ENCODE measurements around the gene ASAP3.

ASAP3 gene

DNA sequence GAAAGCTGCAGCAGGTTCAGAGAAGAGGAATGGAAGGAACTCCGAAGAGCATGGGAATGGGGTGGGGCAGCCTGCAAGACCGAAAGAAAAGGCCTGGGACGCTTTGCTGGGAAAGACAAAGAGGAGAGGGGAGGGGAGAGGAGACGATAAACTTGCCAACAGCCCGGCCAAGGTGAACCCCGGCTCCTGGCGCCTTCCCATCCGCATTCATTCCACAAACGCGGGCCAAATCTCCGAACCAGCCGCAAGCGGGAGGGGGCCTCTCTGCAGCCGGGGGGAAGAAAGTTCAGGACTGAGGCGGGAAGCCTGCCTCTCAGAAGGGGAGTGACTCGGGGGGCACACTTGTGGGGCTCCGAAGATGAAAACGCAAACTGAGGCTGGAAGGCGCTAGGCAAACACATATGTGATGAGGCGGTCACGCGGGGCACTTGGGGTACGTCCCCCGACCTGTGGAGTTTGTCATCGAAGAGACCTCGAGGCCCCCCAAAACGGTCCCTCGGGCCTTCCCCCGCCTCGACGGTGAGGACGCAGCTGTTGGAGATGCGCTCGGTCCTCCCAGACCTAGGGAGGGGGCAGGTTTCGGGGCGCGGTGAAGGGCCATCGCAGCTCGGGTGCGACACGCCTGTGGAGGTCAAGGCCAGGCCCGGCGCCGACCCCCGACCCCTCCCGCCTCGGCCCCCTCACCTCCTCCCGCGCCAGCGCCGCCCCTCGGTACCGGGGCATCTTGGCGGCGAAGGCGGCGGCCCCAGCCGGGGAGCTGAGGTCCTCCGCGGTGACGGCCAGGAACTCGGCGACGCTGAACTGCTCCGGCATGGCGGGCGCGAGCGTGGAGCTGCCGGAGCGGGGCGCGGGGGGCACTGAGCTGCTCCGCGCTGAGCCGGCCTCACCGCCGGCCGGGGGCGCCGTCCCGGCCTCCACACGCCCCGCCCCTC, at the start of gene ASAP3:
TSS of gene ASAP3 (minus strand) at position 859 of the 932 bp plus-strand sequence. CDS start at position 813, 46 bp downstream.
- peak in 1 of 2 donors; percentile 4 for DNase-seq (ENCODE audit: low read depth in 1 of 2, low spot score in 1 of 2)

DNA sequence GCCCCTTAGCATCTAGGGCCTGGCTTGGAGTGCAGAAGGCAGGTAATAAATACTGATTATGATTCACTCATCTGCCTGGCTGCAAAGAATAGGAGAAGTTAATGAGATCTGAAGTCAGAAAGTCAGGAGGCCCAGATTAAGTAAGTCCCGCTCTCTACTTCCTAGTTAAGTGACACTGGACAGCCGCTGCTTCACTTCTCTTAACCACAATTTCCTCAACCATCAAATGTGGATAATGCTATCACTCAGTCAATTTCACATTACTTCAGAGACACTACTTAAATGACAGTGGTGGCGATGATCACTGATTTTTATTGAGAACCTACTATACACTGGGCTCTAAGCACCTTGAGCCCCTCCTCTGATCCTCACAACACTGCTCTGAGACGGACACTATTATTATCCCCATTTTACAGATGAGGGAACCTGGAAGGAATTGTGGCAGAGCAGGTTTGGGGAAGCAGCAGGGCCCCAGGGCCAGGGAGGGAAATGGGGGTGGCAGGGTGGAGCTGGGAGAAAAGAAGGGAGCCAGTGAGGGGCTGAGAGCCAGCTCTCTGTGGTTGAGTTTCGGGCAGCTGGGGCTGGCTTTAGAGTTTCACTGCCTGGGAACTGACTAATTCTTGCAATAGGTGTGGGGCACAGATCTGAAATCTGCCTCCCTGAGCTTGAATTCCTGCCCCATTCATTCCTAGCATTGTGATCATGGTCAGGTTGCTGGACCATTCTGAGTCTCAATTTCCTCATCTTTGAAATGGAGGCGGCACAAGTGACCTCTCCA, 49.5 kb upstream of the ASAP3 start:
- DNase-seq (ENCODE audit: low read depth in 1 of 2, low spot score in 1 of 2) = no peak

DNA sequence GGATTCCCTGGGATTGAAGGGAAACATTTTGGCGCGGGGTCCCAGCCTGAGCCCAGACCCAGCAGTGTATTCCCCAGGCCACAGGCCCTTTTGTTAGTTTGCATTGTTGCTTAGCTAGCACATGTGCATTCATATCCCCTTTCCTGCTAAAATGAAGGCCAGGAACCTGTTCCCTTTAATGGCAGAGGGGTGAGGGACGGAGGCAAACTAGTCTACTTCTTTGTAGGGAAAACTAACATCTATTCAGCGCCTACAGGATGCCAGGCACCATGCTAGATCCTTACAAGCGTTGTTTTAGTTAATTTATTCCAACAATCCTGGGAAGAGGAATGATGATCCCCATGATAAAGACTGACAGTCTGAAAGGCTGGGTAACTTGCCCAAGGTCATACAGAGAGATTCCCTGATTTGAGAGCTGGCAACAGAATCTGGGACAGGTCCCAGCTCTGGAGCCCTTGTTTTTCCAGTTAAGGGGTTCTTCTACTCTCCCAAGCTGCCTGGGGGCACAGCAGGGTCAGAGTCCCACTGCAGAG, 47.6 kb upstream of the ASAP3 start:
- no peak for DNase-seq (ENCODE audit: low read depth in 1 of 2, low spot score in 1 of 2)

DNA sequence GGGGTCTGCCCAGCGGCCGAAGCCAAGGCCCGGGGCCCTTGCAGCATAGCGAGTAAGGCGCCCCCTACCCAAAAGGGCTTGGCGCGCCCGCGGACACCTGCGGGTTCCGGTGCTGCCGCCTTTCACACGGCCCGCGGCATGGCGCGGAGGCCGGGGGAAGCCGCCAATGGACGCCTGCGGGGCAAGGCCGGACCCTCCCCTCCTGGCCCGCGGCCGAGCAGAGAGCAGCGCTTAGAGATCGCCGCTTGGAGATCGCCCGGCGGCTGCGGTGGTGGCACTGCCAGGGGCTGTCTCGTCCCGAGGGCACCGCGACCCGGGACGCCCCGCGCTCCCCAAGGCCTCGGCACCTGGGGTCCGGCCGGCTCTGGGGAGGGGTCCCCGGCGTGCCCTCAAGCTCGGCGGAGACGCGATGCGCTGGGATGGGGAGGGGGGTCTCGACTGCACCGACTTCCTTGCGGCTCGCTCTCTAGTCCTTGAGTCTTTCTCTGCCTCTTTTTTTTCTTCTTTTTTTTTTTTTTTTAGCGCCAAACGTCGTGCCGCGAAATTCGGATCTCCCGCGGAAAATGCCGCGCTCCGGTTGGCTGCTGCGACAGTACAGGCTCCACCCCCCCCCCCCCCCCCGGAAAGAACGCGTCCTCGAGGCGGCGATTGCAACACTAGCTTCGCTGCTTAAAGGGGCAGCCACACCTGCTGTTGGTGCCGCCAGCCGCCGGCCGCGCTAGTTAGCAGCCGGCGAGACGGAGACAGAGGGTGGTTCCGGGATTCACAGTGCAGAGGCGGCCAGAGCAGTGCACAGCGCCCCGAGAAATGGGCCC, 47.0 kb upstream of the ASAP3 start, which contains the start of gene E2F2:
TSS of gene E2F2 (minus strand) at position 487 of the 815 bp plus-strand sequence. CDS start at position 47, 440 bp downstream.
- DNase-seq (ENCODE audit: low read depth in 1 of 2, low spot score in 1 of 2) = peak; percentile 62 to 76

DNA sequence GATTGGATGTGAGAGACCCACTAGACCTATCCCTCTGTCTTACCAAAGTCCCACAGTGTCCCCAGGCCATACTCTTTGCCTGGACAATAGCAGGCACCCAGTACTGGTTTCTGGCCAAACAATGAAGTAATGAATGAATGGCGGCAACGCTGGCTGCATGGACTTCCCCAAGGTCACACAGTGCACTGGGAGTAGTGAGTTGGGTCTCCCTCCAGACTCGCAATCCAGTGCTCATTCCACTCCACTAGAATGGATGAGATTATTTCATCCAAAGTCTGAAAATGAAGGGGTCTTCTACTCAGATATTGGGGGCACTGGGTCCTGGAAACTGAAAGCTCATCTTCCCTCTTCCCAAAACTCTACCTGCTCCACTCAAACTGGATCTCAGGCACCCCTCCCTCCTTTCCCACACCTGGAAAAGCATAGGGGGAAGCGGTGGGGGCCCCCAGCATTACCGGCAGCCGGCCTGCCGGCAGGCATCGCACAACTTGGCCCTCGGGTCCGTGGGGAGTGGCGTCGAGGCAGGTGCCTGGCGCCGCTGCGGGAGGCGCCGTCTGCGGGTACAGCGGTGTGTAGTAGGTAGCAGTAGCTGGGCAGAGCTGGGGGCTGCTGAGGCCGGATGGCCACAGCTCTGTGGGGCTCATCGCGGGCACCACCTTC, 46.2 kb upstream of the ASAP3 start:
- no peak for DNase-seq (ENCODE audit: low read depth in 1 of 2, low spot score in 1 of 2)

DNA sequence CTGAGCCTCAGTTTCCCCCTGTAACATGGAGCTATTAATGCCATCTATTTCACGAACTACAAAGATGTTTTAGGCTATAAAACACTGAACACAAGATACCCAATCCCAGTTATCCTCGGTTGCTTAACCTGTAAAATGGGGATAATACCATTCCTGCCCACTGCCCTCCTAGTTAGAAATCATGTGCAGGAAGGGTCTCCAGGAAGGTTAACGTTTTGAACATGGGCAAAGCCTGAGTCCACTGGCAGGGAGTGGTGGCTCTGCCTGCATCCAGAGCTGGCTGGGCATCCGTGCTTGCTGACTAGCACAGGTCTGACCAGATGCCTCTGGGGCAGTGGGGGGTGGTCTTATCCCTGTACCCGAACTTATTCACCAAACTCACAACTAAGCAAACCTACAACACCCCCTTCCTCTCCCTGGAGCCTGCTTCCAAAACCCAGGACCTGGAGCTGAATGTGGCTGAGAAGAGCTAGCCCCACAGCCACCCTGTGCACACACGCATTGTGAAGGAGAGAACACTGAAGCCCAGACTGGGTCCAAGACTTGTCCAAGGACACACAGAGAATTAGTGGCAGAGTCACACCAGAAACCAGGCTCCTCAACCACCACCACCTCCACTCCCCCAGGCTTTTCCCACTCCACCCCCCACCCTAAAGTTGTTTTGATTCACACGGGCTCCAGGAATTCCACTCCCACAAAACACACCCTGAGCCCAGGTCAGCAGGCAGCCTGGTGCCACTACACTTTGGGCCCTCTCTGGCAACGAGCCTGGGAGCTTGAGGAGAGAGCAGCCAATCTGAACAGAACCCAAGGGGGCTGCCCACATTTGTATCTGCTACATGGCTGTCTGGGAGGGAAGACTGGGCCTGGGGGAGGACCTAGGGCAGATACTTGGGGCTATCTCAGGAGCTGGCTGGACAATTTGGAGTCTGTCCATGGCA, 45.4 kb upstream of the ASAP3 start:
- no peak for DNase-seq (ENCODE audit: low read depth in 1 of 2, low spot score in 1 of 2)

DNA sequence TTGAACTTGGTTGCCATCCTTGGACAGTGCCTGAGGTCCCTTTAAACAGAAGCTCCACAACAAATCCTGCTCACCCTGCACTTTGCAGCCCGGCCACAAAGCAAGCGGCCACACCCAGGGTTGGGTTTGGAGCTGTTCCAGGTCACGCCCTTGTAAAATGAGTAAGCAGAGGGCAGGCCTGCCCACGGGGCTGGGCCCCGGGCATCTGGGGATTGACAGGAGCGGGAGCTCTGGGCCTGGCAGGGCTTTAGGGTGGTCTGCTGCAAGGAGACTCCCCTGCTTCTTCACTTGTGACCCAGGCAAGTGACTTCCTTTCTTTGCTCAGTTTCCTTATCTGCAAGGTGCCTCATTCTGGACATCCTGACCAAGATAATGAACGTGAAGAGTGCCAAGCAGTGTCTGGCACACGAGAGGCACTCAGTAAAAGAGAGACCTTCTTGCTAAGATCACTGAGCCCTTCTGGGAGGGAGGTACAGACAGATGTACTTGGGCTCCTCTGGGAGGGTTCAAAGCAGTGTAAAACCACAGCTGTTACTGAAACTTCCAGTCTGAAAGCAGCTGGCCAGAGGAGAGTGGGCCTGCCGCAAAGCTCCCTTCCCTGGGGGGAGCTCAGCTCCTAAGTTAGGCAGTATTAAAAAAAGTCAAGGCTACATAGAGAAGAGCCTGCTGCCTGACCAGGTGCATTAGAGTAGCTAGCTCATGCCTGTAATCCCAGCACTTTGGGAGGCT, 44.4 kb upstream of the ASAP3 start:
- peak; percentile 54 to 79 for DNase-seq (ENCODE audit: low read depth in 1 of 2, low spot score in 1 of 2)

DNA sequence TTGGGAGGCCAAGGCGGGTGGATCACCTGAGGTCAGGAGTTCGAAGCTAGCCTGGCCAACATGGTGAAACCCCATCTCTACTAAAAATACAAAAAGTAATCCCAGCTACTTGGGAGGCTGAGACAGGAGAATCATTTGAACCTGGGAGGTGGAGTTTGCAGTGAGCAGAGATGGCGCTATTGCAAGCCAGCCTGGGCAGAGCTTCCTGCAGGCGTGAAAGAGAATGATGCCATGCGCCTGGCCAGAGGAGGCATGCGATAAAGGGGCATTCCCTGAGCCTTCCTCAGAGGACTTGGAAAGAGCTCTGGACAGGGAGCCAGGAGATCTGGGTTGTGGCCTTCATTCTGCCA, 43.9 kb upstream of the ASAP3 start:
- DNase-seq (ENCODE audit: low read depth in 1 of 2, low spot score in 1 of 2) = no peak

DNA sequence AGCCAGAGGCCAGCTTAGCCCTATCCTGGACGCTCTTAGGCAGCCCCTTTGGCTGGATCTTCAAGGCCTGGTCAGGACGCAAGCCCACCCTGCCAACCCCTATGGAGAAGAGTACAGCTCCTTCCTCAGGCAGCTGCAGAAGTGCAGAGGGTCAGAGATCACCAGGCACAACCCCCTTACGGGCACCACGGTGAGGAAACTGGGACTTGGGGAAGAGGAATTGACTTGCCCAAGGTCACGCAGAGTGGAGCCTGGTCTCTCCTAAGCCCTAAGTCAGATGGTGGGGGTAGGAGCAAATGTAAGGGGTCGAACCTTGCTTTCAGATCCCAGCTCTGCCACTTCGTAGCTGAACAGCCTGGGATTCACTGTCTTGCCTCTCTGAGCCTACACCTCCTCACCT, 43.4 kb upstream of the ASAP3 start:
- DNase-seq (ENCODE audit: low read depth in 1 of 2, low spot score in 1 of 2) = no peak

DNA sequence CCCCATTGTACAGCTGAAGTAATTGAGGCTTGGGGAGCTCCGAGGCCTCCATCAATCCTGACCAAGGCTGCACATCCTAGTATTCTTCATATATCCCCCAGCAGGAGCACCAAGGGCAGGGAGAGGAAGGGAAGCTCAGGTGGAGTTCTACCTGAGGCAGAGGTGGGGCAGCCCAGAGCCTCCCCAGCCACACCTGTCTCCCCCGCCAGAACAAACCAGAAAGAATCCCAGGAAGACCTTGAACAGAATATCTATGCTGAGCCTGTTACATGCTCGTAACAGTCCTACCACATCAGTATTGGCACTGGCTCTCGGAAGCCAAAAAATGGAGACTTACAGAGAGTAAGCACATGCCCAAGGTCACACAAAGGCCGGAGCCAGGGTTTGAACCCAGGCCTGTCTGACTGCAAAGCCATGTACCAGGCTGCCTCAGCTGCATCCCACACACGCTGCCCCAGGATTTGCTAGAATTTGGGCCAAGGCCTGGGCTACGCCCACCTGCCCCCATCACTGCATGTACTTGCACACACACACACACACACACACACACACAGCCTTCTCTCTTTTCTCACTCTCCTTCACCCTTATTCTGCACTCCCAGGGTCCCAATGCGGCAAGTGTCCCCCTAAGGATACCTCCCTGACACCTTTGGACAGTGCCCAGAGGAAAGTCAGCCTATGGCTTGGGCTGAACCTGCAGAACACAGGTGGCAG, 42.5 kb upstream of the ASAP3 start:
- DNase-seq (ENCODE audit: low read depth in 1 of 2, low spot score in 1 of 2) = no peak

DNA sequence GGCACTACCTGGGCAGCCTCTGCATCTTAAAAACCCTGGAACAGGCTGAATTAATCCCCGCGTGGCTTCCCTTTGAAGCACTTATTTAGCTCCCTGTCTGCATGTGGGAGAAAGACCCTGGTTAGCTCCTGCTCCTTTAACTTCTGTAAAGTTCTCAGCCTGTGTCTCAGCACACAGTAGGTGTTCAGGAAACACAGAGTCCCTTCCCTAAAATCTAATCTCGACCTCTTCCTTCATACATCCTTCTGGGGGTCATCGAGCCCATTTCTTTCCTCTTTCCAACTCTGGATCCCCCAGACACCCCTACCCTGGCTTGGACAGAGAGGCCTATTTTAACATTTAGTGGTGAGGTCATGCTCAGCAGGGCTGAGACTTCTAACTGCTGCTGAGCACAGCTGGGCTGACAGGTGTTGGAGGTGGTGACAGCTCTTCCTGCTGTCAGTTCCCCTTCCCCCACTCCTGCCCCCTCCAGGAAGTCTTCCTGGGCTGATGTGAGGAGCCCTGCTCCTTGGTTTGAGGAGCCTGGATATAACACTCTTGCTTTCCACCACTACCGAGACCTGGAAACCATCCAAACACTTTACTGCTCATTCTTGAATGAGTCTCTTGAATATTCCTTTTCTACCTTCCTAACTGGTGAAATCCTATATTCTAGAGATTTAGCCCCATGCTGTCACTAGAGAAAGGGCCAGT, 41.7 kb upstream of the ASAP3 start:
- no peak for DNase-seq (ENCODE audit: low read depth in 1 of 2, low spot score in 1 of 2)

DNA sequence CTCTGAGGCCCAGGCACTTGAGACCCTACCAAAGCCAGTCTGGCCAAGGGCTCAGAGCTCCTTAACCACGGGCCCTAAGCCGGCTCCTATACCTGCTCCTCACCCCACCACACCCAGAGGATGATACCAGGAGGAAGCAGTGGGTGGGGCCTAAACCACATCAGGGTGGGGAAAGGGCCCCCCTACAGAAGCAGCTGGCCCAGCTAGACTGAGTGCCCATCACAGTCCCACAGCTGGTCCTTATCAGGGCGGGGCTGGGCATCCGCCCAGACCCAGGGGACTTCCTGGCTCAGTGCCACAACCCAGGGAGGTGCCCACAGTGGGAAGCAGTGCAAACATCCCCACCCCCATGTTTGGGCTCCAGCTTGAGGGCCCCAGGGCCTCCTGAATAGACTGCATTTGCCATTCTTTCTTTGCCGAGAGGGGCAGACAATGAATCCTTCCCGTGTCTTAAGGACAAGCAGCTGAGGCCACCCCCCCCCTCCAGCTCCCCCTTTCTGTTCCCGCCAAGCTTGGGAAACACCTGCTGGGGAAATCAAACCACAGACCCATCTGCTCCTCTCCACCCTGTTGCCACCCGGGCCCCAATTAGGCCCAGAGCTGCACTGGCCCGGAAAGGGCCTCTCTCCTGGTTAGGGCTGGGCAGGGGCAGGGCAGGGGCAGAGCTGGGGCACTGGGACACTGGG, 40.9 kb upstream of the ASAP3 start:
- DNase-seq (ENCODE audit: low read depth in 1 of 2, low spot score in 1 of 2) = peak in 1 of 2 donors; percentile 17

DNA sequence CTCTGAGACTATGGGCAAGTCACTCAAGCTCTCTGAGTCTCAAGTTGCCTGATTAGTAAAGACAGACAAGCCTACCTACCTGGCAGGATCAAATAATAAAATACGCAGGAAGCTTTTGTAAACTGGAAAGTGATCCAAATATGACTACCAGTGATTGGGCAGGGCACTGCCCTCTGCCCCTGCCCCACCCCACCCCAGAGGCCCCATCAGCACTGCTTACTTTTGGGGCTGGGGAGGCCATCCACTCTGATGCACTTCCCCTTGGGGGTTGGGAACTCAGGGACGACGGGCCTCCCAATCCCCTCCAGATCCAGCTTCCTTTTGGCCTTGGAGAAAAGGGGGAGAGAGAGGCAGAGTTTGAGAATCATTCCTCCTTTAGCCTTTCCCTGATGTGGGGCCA, 40.2 kb upstream of the ASAP3 start:
- DNase-seq (ENCODE audit: low read depth in 1 of 2, low spot score in 1 of 2) = no peak

DNA sequence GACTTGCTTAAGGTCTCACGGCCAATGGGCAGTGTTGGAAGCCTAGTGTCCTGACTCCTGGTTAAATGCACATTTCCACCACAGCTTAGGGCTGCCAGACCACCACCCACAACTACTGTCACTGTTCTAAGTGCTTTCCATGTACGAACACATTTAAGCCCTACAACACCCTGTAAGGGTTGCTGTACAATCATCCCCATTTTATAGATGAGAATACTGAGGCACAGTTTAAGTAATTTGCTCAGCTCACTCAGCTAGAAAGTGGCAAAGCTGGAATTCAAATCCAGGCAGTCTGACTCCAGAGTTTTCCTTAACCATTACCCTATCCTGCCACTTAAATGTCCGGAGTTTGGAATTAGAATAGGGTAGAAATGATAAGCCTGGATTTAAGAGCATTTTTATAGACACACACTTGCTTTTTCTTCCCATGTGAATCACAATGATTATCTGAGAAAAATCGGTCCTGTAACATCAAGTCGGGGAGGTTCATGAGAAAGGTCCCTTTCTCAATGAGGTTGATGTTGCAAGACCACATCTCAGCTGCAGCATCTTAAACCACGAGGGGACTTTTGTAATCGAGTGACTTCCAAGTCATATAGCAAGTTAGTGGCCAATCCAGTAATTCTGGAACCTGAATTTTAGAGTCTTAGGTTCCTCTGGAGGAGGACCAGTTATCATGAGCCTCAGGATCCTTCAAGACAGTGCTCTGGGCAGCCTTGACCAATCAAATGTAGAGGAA, 38.4 kb upstream of the ASAP3 start:
- DNase-seq (ENCODE audit: low read depth in 1 of 2, low spot score in 1 of 2) = no peak

DNA sequence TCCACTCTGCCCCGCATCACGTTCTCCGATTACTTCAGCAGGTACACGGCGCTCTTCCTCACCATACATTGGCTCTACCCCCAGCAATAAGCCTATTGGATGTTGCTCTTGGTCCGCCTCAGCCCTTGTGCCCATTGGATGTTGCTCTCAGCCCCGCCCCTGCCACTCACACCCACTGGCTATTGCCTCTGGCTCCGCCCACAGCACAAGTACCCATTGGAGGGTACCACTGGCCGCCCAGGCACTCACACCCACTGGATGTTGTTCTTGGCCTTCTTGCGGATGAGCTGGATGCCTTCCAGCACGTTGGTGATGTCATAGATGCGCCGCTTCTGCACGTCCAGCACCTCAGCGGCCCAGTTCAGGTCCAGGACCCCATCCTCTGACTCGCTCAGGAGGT, 37.6 kb upstream of the ASAP3 start:
- no peak for DNase-seq (ENCODE audit: low read depth in 1 of 2, low spot score in 1 of 2)

DNA sequence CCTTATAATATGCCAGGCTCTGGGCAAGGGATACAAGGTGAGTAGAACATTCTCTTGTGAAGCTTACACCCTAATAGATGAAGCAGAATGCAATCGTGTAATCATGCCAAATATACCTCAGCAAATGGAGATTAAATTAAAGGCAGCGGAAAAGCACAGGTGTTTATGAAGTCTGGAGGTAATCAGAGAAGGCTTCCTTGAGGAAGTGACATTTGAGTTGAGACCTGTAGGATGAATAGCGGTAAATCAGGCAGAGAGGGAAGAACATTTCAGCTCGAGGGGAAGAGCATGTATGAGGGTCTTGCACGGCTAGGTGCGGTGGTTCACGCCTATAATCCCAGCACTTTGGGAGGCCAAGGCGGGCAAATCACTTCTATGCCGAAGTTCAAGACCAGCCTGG, 33.6 kb upstream of the ASAP3 start:
- DNase-seq (ENCODE audit: low read depth in 1 of 2, low spot score in 1 of 2) = no peak
